NT2/D1 (cell line): ENCODE results near the gene PRKCH.

ENCODE experiments used
- SUZ12 ChIP-seq: IDR thresholded peaks from 2 replicates; pipeline ENCODE4 v1.6.1; 2011; ENCODE audit not compliant: insufficient read length, insufficient read depth; ENCODE audit errors: extremely low read depth
- YY1 ChIP-seq: IDR thresholded peaks from 2 replicates; pipeline ENCODE4 v1.6.1; 2011; ENCODE audit not compliant: insufficient read length, insufficient read depth
- ZNF274 ChIP-seq: IDR thresholded peaks from 2 replicates; pipeline ENCODE4 v1.6.1; 2011; ENCODE audit warnings: mild to moderate bottlenecking, low read depth, low read length

- no peak for TF ChIP-seq ZNF274
- no peak for TF ChIP-seq SUZ12
- no peak for TF ChIP-seq YY1
Observed at GRCh38 chr14:61479746-61480502, 158.5 kb downstream of the PRKCH start.
